HG02938 (cell line): ENCODE measurements around the gene SLC44A1.

Experiments used
- ATAC-seq: cut with Tn5 transposase; IDR thresholded peaks from one replicate; pipeline ENCODE4 v1.9.1; 2021; ENCODE audit warnings: mild to moderate bottlenecking, moderate library complexity; ENCODE audit not compliant: unreplicated experiment

The SLC44A1 gene

DNA sequence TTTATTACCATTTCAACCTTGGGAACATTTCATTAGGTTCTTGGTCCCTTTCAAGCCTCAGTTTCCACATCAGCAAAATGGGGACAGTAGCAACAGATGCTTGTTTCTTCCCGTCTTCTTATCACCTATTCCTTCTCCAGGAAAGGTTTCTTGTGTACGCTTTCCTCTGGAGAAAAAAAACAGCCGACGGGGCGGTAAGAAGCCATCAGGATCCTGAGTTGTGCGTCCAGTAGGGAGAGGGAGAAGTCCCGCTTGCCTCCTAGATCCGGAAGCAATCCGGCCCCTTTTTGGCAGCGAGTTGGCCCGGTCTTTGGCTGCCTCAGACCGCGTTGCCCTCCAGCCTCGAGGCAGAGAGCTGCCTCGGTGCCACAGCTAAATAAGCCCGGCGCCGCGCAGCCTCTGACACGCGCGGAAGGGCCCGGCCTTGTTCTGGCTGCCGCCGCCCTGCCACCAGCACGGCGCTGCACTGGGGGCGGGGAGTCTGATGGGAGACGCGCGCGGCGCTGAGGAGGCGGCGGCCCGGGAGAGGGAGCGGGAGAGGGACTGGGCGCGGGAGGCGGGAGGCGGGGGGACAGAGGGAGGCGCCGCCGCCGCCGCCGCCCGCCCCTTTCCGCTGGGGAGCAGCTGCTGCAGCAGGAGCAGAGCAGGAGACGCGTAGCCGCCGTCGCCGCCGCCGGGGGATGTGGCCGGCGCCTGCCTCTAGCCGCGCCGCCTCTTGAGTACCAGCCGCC is at the start of gene SLC44A1:
Gene SLC44A1, plus strand, starts transcription at position 649 of the 731 bp plus-strand sequence. CDS start 218 bp downstream, outside the sequence.
- ATAC-seq = peak; percentile 78

DNA sequence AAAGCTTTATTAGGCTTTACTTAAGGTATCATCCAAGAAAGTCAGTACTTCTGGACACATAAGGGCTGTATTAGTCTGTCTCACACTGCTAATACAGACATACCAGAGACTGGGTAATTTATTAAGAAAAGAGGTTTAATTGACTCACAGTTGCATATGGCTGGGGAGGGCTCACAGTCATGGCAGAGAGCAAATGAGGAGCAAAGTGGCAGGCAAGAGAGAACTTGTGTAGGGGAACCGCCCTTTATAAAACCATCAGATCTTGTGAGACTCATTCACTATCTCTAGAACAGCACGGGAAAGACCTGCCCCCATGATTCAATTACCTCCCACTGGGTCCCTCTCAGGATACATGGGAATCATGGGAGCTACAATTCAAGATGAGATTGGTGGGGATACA is 49.2 kb upstream of the SLC44A1 start:
- no peak for ATAC-seq

DNA sequence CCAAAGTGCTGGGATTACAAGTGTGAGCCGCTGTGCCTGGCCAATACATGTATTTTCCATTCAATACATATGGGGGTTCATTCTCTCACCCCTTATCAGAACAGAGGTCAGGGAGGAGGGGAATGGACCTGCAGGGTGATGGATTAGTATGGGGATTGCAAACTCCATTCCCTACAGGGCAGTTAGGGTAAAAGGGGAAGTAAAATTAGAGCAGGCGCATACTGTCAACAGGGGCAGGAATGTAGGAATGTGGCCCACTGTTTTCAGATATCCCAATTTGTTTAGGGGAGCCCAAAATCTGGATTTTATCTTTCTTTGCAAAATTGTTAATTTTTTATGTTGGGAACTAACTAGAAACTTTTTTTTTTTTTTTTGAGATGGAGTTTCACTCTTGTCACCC is 46.4 kb upstream of the SLC44A1 start:
- no peak for ATAC-seq

DNA sequence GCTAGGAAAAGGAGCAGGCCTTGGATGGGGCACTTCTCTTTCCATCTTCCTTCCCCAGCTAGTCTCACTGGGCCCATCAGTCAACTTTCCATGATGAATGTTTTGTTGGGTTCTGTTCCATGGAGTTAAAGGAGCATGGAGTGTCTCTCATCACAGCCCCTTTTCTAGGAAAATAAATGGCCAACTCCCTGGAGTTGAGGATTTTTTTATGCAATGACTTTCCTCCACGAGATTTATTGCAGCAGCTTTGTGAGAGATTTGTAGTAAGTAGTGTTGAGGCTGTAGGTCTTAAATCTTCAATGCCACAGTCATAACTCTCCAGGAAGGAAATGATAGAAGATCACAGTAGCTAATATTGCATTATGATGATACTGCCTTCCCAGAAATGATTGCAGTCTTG is 45.6 kb upstream of the SLC44A1 start:
- ATAC-seq = no peak

DNA sequence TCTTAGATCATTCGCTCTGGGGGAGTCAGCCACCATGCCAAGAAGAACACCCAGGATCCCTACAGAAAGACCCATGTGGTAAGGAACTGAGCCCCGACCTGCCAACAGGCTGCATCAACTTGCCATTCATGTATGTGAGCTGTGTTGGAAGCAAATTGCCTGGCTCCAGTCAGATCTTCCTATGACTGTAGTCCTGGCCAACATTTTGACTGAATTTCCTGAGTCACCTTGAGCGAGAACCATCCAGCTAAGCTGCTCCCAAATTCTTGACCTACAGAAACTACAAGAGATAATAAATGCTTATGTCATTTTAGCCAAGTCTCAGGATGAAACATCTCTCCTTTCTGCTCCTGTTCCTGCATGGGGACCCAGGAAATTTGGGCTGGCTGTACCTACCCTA is 40.0 kb upstream of the SLC44A1 start:
- ATAC-seq = no peak

DNA sequence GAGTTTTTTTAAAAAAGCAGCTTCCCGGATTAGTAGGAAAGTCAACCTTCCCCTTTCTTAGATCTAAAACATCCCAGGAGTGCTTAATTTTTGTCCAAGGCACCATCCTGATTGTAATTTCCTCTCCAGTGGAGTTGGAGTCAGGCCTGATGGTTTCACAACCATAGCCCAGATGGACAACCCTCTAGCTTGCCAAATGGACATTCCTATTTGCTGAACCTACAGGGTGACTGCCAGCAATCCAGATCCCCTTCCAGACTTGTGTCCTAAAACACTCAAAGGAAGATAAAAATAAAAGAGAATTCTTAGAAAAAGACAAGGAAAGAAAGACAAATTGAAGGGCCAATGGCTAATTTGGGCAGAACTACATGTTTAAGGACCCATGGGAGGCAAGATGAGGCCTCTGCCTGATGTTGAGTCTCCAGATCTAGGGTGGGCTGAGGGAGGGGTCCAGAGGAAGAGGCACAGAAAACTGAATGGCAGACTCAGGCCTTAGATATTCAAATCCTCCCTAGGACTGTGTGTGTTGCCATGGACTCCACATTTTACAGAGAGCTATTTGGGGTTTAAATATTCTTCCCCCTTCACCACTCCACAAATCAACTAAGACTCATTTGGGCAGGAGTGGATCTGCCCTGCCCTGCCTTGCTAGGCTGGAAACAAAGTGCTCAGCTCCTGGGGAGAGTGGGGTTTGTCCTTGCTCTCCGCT is 38.5 kb upstream of the SLC44A1 start:
- ATAC-seq = no peak

DNA sequence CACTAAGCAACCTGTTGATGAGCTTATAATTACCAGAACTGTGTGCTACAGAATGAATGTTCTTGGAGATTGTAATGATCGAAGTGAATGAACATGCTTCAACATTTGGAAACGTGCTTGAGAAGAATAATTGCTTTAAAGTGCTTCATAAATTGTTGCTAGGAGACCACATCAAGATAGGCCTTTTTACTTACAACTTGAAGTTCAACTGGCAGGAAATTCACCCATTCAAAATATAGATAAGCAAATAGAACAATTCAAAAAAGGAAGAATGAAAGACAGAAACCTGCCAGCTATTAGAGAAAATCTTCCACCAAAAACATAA is 38.0 kb upstream of the SLC44A1 start:
- no peak for ATAC-seq

DNA sequence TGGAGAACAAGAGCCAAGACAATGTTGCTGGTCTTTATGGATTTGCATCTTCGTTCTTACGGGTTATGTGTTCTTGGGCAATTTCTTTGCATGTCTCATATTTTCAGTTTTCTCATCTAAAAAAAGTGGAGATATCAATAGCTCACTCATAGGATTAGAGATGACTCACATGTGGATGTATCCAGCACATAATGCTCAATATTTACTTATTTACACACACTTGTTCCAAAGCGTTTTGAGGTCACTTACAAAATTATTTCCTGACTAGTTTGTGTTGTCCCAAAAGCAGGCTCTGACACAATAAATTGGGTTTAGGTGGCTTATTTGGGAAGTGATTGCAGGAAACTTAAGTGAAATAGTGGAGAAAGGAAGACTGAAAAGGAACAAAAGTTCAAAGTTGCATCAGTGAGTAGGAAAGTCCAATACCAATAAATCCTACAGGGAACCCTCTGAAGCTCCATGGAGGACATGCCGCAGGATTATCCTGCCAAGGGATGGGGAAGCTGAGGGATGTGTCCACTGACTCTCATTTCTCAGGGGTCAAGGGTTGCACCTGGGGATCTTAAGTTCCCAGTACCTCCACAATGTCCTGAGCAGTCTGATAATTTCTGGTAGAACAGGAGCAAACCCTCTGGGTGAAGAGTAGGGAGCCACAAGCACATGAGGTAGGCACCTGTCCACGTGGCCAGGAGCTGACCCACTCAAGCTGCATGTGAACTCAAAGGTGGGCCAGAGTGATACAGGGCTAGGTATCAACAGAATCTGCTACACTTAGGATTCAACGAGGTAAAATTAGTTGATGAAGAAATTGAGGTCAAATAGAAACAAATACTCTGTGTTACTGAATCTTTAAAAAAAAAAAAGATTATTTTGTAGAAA is 37.4 kb upstream of the SLC44A1 start:
- no peak for ATAC-seq

DNA sequence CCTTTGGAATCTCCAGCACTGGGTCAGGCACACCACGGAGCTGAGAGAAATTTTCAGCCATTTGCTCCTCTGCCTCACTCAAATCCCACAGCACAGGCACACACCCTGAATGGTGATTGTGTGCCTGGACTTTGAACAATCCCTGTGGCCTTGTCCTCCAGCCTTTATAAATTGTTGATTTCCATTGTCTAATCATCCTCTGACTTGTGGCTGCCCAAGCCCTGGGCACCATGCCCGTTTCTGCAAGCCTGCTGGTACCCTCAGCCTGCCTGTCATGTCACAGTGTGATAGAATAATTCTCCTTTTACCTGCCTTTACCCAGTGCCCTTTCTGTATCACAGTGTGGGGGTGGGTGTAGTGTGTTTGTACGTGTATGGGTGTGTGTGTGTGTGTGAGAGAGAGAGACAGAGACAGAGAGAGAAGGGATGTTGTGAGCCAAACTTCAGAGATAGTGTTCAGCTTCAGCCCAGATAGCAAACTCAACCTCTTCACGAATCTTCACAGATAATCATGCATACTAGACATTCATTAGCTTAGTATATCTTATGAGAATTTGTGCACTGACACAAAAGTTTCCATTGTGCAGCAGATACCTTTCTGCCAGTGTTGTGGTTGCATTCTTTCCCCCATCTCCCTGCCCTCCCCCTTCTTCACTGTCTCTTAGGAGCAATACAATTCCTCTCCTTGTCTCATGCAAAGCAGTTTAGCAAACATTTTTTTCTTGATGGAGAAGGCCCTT is 27.8 kb upstream of the SLC44A1 start:
- no peak for ATAC-seq

DNA sequence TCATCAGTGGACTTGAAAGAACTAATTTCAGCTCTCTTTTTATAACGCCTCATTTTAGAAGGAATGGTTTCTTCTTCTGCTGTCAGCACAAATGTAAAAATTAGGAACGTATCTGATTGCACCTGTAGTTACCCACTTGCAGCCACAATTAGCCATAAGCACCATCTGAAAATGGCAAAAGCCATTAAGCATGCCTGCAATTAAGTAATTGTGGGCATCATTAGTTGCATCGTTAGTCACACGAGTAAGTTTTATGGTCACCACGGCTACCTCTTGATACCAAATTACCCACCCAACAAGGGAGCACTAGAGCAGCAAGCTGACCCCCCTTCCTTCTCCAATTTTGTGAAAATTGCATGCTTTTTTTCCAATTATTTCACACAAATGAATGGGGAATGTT is 25.8 kb upstream of the SLC44A1 start:
- no peak for ATAC-seq

DNA sequence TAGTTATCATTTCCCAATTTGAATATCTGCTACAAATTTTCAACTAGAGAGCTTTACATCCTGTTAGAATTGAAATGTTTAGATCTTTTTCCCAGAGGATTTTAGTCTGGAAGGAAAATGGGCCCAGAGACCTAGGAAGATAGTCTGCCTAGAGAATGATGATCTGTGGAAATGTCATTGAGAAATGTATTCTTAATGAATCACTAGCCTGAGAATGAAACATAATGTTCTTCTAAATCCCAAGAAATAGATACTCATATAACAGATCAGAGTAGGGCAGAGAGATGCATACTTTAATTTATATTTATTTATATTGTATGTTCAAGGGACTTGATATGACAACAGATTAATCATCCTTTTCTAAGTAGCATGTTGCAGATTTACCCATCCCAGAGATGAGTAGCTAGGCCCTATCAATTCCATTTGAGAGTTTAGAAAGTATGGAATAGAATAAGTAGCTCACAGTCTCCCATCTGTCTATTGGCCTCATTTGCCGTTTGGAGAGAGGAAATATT is 25.1 kb upstream of the SLC44A1 start:
- no peak for ATAC-seq

DNA sequence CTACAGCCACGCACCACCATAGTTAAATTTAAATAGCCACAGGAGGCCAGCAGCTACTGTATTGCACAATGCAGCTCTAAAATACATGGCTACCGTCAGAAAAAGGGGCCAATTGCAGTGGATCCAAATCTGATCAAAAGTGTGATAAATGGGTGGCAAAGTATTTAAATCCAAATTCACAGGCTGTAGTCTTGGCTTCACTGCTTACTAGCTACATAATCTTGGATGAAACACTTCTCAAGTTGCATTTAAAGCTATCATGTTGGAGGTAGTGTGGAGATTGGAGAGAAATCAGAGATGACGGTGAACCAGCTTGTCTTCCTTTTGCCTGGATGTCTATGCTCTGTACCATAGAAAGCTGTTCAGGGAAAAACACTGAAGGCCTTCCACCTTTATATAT is 24.0 kb upstream of the SLC44A1 start:
- ATAC-seq = no peak

DNA sequence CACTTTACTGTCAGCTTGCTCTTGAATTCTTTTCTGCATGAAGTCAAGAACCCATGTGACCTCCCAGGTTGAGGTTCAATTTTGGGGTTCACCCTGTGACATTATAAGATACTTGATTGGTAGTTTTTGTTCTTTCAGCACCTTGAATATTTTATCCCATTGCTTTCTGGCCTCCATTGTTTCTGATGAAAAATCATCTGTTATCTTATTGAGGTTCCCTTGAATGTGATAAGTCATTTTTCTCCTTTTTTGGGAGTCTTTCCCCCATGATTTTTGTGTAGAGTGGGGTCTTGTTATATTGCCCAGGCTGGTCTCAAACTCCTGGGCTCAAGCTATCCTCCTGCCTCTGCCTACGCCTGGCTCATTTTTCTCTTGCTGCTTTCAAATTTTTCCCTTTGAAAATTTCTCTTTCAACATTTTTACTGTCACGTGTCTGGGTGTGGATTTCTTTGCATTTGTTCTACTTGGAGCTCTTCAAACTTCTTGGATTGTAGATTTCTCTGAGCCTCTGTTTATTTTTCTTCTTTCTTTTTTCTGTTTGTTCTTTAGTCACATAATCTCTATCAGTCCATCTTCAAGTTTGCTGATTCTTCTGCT is 20.8 kb upstream of the SLC44A1 start:
- no peak for ATAC-seq

DNA sequence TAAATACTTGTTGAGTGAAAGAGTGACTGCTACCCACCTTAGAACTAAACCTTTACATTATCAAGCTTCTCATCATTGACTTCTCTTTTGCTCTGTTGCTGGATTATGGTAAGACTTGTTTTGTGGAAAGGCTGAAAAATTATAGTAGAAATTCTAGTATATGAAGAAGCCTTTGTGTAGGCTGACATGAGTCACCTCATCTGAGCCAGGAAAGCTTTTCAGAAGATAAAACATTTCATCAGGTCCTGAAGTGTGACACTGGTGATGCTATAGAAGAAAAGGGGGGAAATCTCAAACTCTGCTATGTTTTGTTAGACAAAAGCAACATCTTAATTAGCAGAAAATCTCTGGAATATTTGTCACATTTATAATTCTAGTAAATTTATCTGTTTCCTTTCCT is 18.4 kb upstream of the SLC44A1 start:
- no peak for ATAC-seq

DNA sequence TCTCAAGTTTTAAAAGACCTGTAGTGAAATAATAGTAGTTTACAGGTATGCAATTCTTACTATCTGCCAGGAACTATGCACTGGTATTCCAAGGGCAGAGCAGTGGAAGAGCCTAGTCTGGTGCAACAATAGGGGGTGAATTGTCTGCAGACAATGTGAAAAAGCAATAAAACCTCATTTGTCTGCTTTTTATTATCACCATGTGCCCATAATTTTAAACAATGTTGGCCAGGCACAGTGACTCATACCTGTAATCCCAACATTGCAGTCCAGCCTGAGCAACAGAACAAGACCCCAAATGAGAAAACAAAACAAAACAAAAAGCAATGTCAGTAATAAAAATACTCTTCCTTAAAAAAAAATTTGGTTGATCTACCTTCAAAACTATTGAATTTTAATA is 12.2 kb upstream of the SLC44A1 start:
- no peak for ATAC-seq

DNA sequence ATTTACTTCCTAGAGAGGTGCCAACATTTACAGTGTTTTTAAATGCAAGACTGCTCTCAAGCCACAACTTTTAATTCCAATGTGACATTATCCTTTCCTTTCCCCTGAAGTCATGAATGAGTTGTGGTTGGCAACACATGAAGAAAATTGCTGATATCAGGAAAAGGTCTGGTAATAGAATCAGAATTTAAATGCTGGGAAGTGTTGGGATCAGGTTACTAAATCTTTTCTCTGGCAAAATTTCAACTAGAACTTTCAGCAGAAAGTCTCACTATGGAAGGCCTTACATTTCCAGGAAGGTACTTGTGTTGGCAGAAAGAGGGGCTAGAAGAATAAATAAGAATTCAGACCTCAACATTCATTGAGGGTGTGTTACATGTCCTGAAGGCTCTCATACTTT is 10.6 kb upstream of the SLC44A1 start:
- ATAC-seq = no peak

DNA sequence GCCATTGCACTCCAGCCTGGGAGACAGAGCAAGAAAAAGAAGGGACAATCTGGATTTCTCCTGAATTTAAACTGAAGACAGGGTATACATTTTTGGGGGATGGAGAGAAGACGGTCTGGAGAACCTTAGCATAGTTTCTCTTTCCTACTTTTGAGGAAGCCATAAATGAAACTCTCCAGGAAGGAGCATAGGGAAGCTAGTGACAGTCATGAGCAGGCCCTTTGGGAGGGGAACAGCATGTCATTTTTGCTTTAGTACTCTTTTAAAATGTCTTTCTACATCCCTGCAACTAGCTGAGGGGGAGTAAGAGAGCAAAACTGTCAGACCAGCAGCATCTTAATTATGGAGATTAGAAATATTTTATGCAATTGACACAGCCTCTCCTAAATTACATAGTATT is 8.2 kb upstream of the SLC44A1 start:
- no peak for ATAC-seq

DNA sequence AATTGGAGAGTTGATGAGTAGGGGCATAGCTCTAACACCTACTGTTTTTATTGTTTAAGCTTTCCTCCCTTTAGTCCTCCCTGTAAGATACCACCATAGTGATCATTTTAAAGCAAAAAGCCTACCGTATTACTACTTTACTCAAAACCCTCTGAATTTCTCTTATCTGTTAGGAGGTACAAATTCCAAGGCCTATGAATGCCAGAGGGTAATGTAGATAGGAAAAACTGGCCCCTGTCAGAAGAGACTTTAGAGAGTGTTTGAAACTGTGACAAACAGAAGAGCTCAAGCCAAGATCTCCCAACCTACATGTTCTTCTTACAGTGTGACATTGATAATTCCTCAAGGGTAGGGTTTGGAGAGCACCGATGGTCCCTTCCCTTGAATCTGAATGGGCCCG is 7.2 kb upstream of the SLC44A1 start:
- ATAC-seq = no peak

DNA sequence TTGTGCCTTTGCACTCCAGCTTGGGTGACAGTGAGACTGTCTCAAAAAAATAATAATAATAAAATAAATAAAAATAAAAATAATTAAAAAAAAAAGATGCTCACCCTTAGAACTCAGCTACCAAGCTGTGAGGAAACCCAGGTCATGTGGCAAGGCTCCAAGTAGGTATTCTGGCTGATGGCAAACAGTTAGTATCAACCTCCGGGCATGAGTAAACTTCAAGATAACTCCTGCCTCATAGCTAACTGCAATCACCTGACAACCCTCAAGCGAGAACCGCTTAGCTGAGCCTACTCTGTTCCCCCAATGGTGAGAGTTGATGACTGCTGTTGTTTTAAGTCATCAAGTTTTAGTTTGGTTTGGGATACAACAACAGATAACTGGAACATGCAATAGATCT is 6.1 kb upstream of the SLC44A1 start:
- no peak for ATAC-seq

DNA sequence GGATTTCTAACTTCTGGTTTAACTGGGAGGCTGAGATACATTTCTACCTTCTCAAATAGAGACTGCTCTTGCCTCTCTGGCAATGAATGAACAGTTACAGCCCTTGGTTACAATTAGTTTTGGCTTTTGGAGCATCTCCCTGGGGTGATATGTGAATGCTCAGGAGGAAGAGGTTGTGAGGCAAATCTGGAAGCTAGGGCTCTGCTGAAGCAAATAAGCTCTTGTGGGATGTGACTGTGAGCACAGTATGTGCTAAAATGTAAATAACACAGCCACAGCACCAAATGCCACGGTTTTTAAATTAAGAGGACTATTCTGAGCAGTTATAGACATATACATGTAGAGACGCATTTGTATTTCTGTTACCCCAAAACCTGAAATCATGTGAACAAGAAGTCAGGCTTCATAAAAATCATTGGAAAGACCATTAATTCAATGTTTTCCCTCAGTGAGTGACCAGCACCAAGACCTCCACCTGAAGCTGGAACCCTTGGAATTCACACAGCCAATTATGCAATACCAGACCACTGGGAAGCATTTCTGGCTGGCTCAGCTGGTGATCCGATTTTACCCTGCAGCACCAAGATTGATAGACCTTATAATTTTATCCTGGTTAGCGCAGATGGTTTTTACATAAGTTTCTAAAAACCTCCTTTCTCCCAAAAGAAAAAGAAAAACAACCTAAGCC is 3.0 kb upstream of the SLC44A1 start:
- no peak for ATAC-seq
